A549 (cell line): ENCODE data around the gene RBM17. TPM values are rescaled to one million over a fixed set of nuclear protein-coding genes. Genes with fewer than 3 reads are reported as not detected.

ENCODE experiments used
- ATAC-seq, 2 experiments: fragments of 200-7000 bp in 1 of 2; fragments of >200 bp in 1 of 2; cut with Nextera tagmentation in 1 of 2; cut with Tn5 transposase in 1 of 2; 3 replicates each; pipeline versions ENCODE4 v1.8.0 to v1.9.1; 2018 to 2020; ENCODE audit warnings: mild to moderate bottlenecking in 1 of 2, moderate library complexity in 1 of 2
- CTCF ChIA-PET: fragments of 300-600 bp; sonication (Branson Sonifier 250); formaldehyde crosslinking; extraction: SDS; loops from one replicate; lab custom pipeline; 2021; ENCODE audit warnings: antibody characterized with exemption, inconsistent platforms; lab: Yijun Ruan, JAX
- POLR2A ChIA-PET: fragments of 350-600 bp; formaldehyde crosslinking; extraction: SDS; loops from one replicate; lab custom pipeline; 2021; ENCODE audit warnings: antibody characterized with exemption, inconsistent platforms; lab: Yijun Ruan, JAX
- DNase-seq, 2 experiments: peaks; one replicate each; pipeline versions ENCODE4 v3.0.0 to v3.0.0-alpha.2; 2011 to 2016; ENCODE audit warnings: low read depth in 1 of 2, low spot score in 1 of 2
- FAIRE-seq: peaks from 2 replicates; lab custom pipeline; 2011; peaks lifted over from hg19 to GRCh38; lab: Jason Lieb, UNC
- H3K27ac ChIP-seq, 2 experiments: fragments of >200 bp; sonication (Bioruptor Twin); formaldehyde crosslinking; 3 replicates each; pipeline ENCODE4 v1.5.1; 2016 to 2017
- H3K4me1 ChIP-seq: fragments of >200 bp; sonication (Bioruptor Twin); formaldehyde crosslinking; 3 replicates; pipeline ENCODE4 v1.6.1; 2016
- H3K4me2 ChIP-seq: fragments of >200 bp; sonication (Bioruptor Twin); formaldehyde crosslinking; 3 replicates; pipeline ENCODE4 v1.6.1; 2016
- H3K4me3 ChIP-seq: fragments of >200 bp; sonication (Bioruptor Twin); formaldehyde crosslinking; 3 replicates; pipeline ENCODE4 v1.5.1; 2016
- H3K9me3 ChIP-seq: fragments of >200 bp; sonication (Bioruptor Twin); formaldehyde crosslinking; 3 replicates; pipeline ENCODE4 v1.6.1; 2016
- ATOH8 ChIP-seq: fragments of 250-450 bp; sonication (Bioruptor Pico); IDR thresholded peaks from 2 replicates; pipeline ENCODE4 v1.5.0; 2020; ENCODE audit warnings: low read depth, mild to moderate bottlenecking, moderate library complexity
- BHLHE40 ChIP-seq: IDR thresholded peaks from 2 replicates; pipeline ENCODE4 v1.6.1; 2012; ENCODE audit warnings: low read depth, low read length, inconsistent platforms
- CBX2 ChIP-seq: fragments of 200-600 bp; sonication (generic); IDR thresholded peaks from 2 replicates; pipeline ENCODE4 v1.6.1; 2016; ENCODE audit warnings: low read depth, mild to moderate bottlenecking, borderline replicate concordance
- CEBPB ChIP-seq, 2 experiments: fragments of >200 bp in 1 of 2; sonication (Bioruptor Twin) in 1 of 2; formaldehyde crosslinking in 1 of 2; IDR thresholded peaks; 2 replicates each; pipeline ENCODE4 v1.6.1; 2012 to 2016
- CHD4 ChIP-seq: fragments of 200-600 bp; sonication (generic); IDR thresholded peaks from 2 replicates; pipeline ENCODE4 v1.6.1; 2016; ENCODE audit warnings: antibody characterized with exemption, mild to moderate bottlenecking, borderline replicate concordance
- CTCF ChIP-seq: fragments of >200 bp; sonication (Bioruptor Twin); formaldehyde crosslinking; IDR thresholded peaks from 3 replicates; pipeline ENCODE4 v1.5.1; 2016
- ESRRA ChIP-seq: fragments of 150-350 bp; IDR thresholded peaks from 2 replicates; pipeline ENCODE4 v1.6.1; 2014; ENCODE audit warnings: mild to moderate bottlenecking, low read length, borderline replicate concordance
- FOXS1 ChIP-seq: fragments of 250-450 bp; sonication (Bioruptor Pico); IDR thresholded peaks from 2 replicates; pipeline ENCODE4 v1.5.0; 2020; ENCODE audit warnings: mild to moderate bottlenecking, moderate library complexity
- HOXA7 ChIP-seq: fragments of 250-450 bp; sonication (Bioruptor Pico); IDR thresholded peaks from 2 replicates; pipeline ENCODE4 v1.5.0; 2020; ENCODE audit warnings: mild to moderate bottlenecking, moderate library complexity
- HOXB13 ChIP-seq: fragments of 250-450 bp; sonication (Bioruptor Pico); IDR thresholded peaks from 2 replicates; pipeline ENCODE4 v1.5.0; 2020; ENCODE audit warnings: low read depth, mild to moderate bottlenecking, moderate library complexity
- MAFK ChIP-seq: fragments of 450-650 bp; IDR thresholded peaks from 2 replicates; pipeline ENCODE4 v1.6.1; 2014; ENCODE audit not compliant: partially characterized antibody
- MYC ChIP-seq: IDR thresholded peaks from 2 replicates; pipeline ENCODE4 v1.6.1; 2012; ENCODE audit warnings: mild to moderate bottlenecking, inconsistent platforms, low read length, improper control_type of control experiment, borderline replicate concordance
- RAD21 ChIP-seq, 2 experiments: fragments of >200 bp in 1 of 2; sonication (Bioruptor Twin) in 1 of 2; formaldehyde crosslinking in 1 of 2; IDR thresholded peaks in 1 of 2; conservative IDR thresholded peaks in 1 of 2; 2 replicates in 1 of 2; 3 replicates in 1 of 2; pipeline ENCODE4 v1.6.1; 2012 to 2018; ENCODE audit warnings: inconsistent platforms in 1 of 2
- SMC3 ChIP-seq: fragments of >200 bp; sonication (Bioruptor Twin); formaldehyde crosslinking; IDR thresholded peaks from 3 replicates; pipeline ENCODE4 v1.6.1; 2018; ENCODE audit warnings: inconsistent platforms
- TFCP2L1 ChIP-seq: fragments of 250-450 bp; sonication (Bioruptor Pico); IDR thresholded peaks from 2 replicates; pipeline ENCODE4 v1.5.0; 2021; ENCODE audit warnings: mild to moderate bottlenecking
- WGBS: methylation state at CpG from one replicate; pipeline ENCODE4 v1.1.6; 2017; ENCODE audit errors: missing lambda C conversion rate; 5-methylcytosine and 5-hydroxymethylcytosine counted together
- polyA plus RNA-seq, 4 experiments: library from polyadenylated mRNA; depleted of rRNA in 3 of 4; stranded (reverse); fragments of >200 nt; fragmentation: RNase III in 1 of 4; extraction: RNeasy Plus Mini Kit Qiagen cat#74134 plus additional on column Dnase treatment in 1 of 4; gene quantifications; 2 replicates in 3 of 4; 3 replicates in 1 of 4; pipeline ENCODE4 v1.2.3, GENCODE V29; 2011 to 2017

Gene RBM17
- polyA plus RNA-seq, 2 of the 4 experiments (the other 2 are of a cell fraction): 75.2 to 121 TPM

- TF ChIP-seq MYC (no peak), MAFK (no peak), FOXS1 (no peak), TFCP2L1 (CRISPR knock-in tag) (no peak), ATOH8 (no peak), CEBPB (IDR thresholded peaks at IDR 0.05) (no peak)
Measured at GRCh38 chr10:6148251-6148701, 59.4 kb downstream of the RBM17 start (continued).

GRCh38 chr10:6148908-6149307, 60.1 kb downstream of the RBM17 start:
- Histone ChIP-seq H3K9me3 (no peaks in the 10 kb centered on the region), H3K4me2 (no peak overlapping the region), H3K4me1 (peaks cover 11% of the 10 kb centered on the region), H3K27ac (no peak overlapping the region), H3K4me3 (no peak overlapping the region)
- CTCF ChIA-PET: interaction anchor here (1.0 to 4.1 kb wide), 3 partner anchors 41 to 252 kb away, joined by 4 to 9 read pairs (median 5); partner anchors contain the start of gene PFKFB3
- FAIRE-seq (no peak), DNase-seq (no peak), ATAC-seq (no peak)
- TF ChIP-seq CBX2 (no peak), HOXA7 (CRISPR knock-in tag) (no peak), MAFK (no peak), BHLHE40 (no peak), ESRRA (no peak), CHD4 (no peak), HOXB13 (CRISPR knock-in tag) (no peak), ATOH8 (no peak), RAD21 (conservative IDR thresholded peaks at IDR 0.05 in 1 of 2, IDR thresholded peaks at IDR 0.05 in 1 of 2) (no peak)
- POLR2A ChIA-PET: no interaction called here
- 75% methylated on average over 6 of the region's 6 CpGs for WGBS

- ATAC-seq (peak; percentile 89 to 94), FAIRE-seq (no peak)
- Histone ChIP-seq H3K4me3 (no peak overlapping the region), H3K9me3 (no peaks in the 10 kb centered on the region), H3K27ac (no peak overlapping the region)
- 57% methylated on average over 21 of the region's 22 CpGs for WGBS
- ChIA-PET CTCF (interaction anchor here (0.6 to 2.8 kb wide), 20 partner anchors 8 to 254 kb away, joined by 3 to 21 read pairs (median 4); partner anchors contain the start of gene PFKFB3), POLR2A (no interaction called here)
- TF ChIP-seq SMC3: peak; percentile 52
- peak; percentile 25 to 47; a peak in 3 of 5 replicates for TF ChIP-seq RAD21 (conservative IDR thresholded peaks at IDR 0.05 in 1 of 2, IDR thresholded peaks at IDR 0.05 in 1 of 2)
- TF ChIP-seq ATOH8: no peak
- peak; percentile 65 for TF ChIP-seq CTCF
- TF ChIP-seq, all 56 proteins: peak for 3
- Histone ChIP-seq H3K4me1 (no peaks in the 10 kb centered on the region), H3K4me2 (no peak overlapping the region)
- peak; percentile 60 to 66 for DNase-seq
Measured at GRCh38 chr10:6151087-6151977, 62.5 kb downstream of the RBM17 start.
